Renal pelvis (tissue), 4 donors: ENCODE measurements around the gene GBGT1. TPM values are rescaled to one million over a fixed set of nuclear protein-coding genes. Genes with fewer than 3 reads are reported as not detected.

Source experiments
- DNase-seq: peaks from one replicate; pipeline ENCODE4 v3.0.0-alpha.2; 2013
- polyA plus RNA-seq, 3 donors: library from polyadenylated mRNA; unstranded; fragments of 120-200 nt; gene quantifications; one replicate each; pipeline ENCODE4 v1.2.1, GENCODE V29; 2013; ENCODE audit not compliant: insufficient read length in 3 of 3

The GBGT1 gene
- polyA plus RNA-seq, 3 donors: 1.9 to 3.1 (median 3.0) TPM

GRCh38 chr9:133165452-133165730 lies 1.7 kb upstream of the GBGT1 start:
- DNase-seq: no peak

GRCh38 chr9:133164191-133164590 lies 477 bp upstream of the GBGT1 start:
- no peak for DNase-seq

GRCh38 chr9:133162861-133163503 lies 732 bp downstream of the GBGT1 start:
- no peak for DNase-seq

GRCh38 chr9:133161547-133161950 lies 2.2 kb downstream of the GBGT1 start:
- no peak for DNase-seq

- no peak for DNase-seq
These were observed 2.8 kb downstream of the GBGT1 start for GRCh38 chr9:133160742-133161546.

- DNase-seq: no peak
These were observed 5.0 kb downstream of the GBGT1 start for GRCh38 chr9:133158695-133159094.

GRCh38 chr9:133155156-133155555 lies 8.6 kb downstream of the GBGT1 start:
- DNase-seq: no peak

GRCh38 chr9:133154097-133154989 lies 9.4 kb downstream of the GBGT1 start:
- DNase-seq: no peak

GRCh38 chr9:133153227-133154096 lies 10.3 kb downstream of the GBGT1 start:
- no peak for DNase-seq

- DNase-seq: no peak
These were observed 11.9 kb downstream of the GBGT1 start for GRCh38 chr9:133151601-133152525.

- DNase-seq: no peak
These were observed 12.7 kb downstream of the GBGT1 start for GRCh38 chr9:133151041-133151440.

GRCh38 chr9:133149130-133150015 lies 14.3 kb downstream of the GBGT1 start:
- DNase-seq: peak; percentile 75

GRCh38 chr9:133148199-133149129 lies 15.2 kb downstream of the GBGT1 start:
- DNase-seq: no peak

- DNase-seq: peak; percentile 74
These were observed 16.1 kb downstream of the GBGT1 start for GRCh38 chr9:133147412-133148198.

- no peak for DNase-seq
These were observed 16.8 kb downstream of the GBGT1 start for GRCh38 chr9:133146746-133147411.

- no peak for DNase-seq
These were observed 18.5 kb downstream of the GBGT1 start for GRCh38 chr9:133144904-133145851.
